Tibial nerve (tissue), 4 donors: Measurements from ENCODE around the gene CHCHD10. TPM values are rescaled to one million over a fixed set of nuclear protein-coding genes. Genes with fewer than 3 reads are reported as not detected.
A peak's percentile ranks its signal among the peaks of the same experiment; 100 is the strongest.

ENCODE experiments used
- DNase-seq, 2 donors: peaks; one replicate each; pipeline ENCODE4 v3.0.0-alpha.2; 2019; ENCODE audit warnings: low spot score in 2 of 2
- H3K27ac ChIP-seq, 4 donors: fragments of 200-600 bp; sonication (generic) in 3 of 4; one replicate each; pipeline ENCODE4 v1.5.1; 2017 to 2019; ENCODE audit warnings: mild to moderate bottlenecking in 1 of 4
- H3K27me3 ChIP-seq, 2 donors: fragments of 200-600 bp; sonication (generic) in 1 of 2; one replicate each; pipeline versions ENCODE4 v1.5.1 to v1.6.0; 2017 to 2019
- H3K36me3 ChIP-seq, 3 donors: fragments of 200-600 bp; sonication (generic); one replicate each; pipeline ENCODE4 v1.5.1; 2018 to 2019
- H3K4me1 ChIP-seq, 4 donors: fragments of 200-600 bp; sonication (generic) in 3 of 4; one replicate each; pipeline ENCODE4 v1.5.1; 2017 to 2019
- H3K4me3 ChIP-seq, 4 donors: fragments of 200-600 bp; sonication (generic) in 3 of 4; one replicate each; pipeline ENCODE4 v1.5.1; 2017 to 2019; ENCODE audit warnings: mild to moderate bottlenecking in 1 of 4, moderate library complexity in 1 of 4
- H3K9me3 ChIP-seq, 4 donors: fragments of 200-600 bp; sonication (generic) in 3 of 4; one replicate each; pipeline ENCODE4 v1.5.1; 2017 to 2019
- EP300 ChIP-seq, 2 donors: sonication (generic); formaldehyde crosslinking; IDR thresholded peaks; one replicate each; pipeline ENCODE4 v1.6.1; 2017; ENCODE audit warnings: antibody characterized with exemption in 2 of 2, mild to moderate bottlenecking in 1 of 2
- POLR2A ChIP-seq, 2 donors: fragments of 450-650 bp; IDR thresholded peaks; one replicate each; pipeline ENCODE4 v1.6.1; 2017; ENCODE audit warnings: antibody characterized with exemption in 2 of 2, mild to moderate bottlenecking in 2 of 2, moderate library complexity in 2 of 2
- WGBS, 2 donors: methylation state at CpG; one replicate each; pipeline ENCODE4 v1.1.5; 2018; 5-methylcytosine and 5-hydroxymethylcytosine counted together
- total RNA-seq, 4 donors: library from RNA; depleted of rRNA; stranded (reverse); fragments of >200 nt; gene quantifications; one replicate each; pipeline ENCODE4 v1.1.0, GENCODE V29; 2016
- TF ChIP-seq, protein P1 (sequence below), 5 experiments: fragments of 200-600 bp in 3 of 5; fragments of 450-650 bp in 2 of 5; sonication (generic) in 3 of 5; IDR thresholded peaks; one replicate each; pipeline ENCODE4 v1.5.1; 2016 to 2019; ENCODE audit warnings: antibody characterized with exemption in 5 of 5, mild to moderate bottlenecking in 3 of 5, moderate library complexity in 2 of 5

The CHCHD10 gene
- total RNA-seq, 4 donors from 2014 or later = 3.7 to 14.0 (median 9.6) TPM; not detected in 1

DNA sequence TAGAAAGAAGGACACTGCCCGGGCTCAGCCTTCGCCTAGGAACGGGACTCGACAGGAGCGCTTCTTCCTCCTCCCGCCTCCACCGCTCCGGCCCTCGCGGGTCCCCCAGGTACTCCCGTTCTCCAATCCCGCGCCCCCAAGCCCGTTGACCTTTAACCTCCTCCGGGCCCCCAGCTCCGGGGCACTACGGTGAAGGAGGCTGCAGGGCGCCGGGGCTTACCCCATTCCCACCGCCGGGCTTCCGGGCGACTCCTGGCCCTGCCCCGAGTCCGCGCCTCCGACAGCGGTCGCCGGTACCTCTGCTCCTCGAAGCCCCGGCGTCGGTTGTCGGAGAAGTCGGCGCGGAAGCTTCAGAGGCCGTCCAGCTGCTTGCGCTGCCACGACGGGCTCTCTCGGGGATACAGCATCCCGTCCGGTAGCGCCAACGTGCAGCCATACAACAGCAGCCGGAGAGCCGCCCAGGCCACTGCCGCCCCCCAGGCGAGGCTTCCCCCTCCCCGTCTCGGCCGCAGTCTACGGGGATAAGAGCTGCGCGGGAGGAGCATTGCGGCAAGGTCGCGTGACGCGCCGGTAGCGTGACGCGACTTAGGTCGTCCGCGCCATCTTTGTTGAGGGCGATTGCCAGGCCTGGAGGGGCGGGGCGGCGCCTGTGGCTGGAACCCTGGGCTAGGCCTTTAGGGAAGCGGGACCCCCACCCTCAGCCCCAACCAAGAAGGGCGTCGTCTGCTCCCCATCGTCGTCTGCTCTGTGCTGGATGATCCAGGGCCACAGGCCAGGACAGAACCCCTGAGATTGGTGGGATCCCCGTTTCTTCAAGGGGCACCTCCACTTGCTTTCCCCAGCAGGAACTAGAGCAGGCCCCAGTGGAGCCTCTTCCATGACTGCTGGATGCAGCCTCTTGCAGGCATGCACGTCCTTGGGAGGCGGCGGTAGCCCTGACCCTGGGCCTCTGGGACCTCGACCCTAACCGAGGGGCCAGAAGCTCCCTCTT, 50.7 kb downstream of the CHCHD10 start:
- Histone ChIP-seq H3K27me3 (no peaks in the 10 kb centered on the region), H3K36me3 (peaks cover 0 to 30% (median 0%) of the 10 kb centered on the region in 3 donors), H3K4me3 (peak overlapping the region; percentile 63 to 100 (median 83)), H3K4me1 (peaks cover 0 to 18% (median 12%) of the 10 kb centered on the region in 4 donors), H3K27ac (peak overlapping the region; percentile 39 to 87 (median 78)), H3K9me3 (no peaks in the 10 kb centered on the region)
- TF ChIP-seq POLR2A (IDR thresholded peaks at IDR 0.05) = peak in 1 of 2 donors; percentile 73
- TF ChIP-seq, protein P1, sequence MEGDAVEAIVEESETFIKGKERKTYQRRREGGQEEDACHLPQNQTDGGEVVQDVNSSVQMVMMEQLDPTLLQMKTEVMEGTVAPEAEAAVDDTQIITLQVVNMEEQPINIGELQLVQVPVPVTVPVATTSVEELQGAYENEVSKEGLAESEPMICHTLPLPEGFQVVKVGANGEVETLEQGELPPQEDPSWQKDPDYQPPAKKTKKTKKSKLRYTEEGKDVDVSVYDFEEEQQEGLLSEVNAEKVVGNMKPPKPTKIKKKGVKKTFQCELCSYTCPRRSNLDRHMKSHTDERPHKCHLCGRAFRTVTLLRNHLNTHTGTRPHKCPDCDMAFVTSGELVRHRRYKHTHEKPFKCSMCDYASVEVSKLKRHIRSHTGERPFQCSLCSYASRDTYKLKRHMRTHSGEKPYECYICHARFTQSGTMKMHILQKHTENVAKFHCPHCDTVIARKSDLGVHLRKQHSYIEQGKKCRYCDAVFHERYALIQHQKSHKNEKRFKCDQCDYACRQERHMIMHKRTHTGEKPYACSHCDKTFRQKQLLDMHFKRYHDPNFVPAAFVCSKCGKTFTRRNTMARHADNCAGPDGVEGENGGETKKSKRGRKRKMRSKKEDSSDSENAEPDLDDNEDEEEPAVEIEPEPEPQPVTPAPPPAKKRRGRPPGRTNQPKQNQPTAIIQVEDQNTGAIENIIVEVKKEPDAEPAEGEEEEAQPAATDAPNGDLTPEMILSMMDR (IDR thresholded peaks at IDR 0.05) = no peak
- TF ChIP-seq EP300 (IDR thresholded peaks at IDR 0.05) = peak; percentile 90 to 92
- DNase-seq = peak; percentile 62 to 80
- WGBS, 2 donors = 5 to 7% methylated on average over 44 to 50 of the region's 84 CpGs

Other genes with a start within 250 kb of the CHCHD10 start
- gene IGLL1, start 187.7 kb downstream of the CHCHD10 start, total RNA-seq = not detected
- gene DRICH1, start 135.7 kb downstream of the CHCHD10 start, total RNA-seq = 1 to 10 TPM in 1 of 4 donors, not detected in 3; 1.7 TPM
- not detected for gene RGL4, start 77.0 kb downstream of the CHCHD10 start, total RNA-seq
- 1 to 10 TPM; 4.1 to 7.4 (median 6.0) TPM for gene ZNF70, start 16.9 kb downstream of the CHCHD10 start, total RNA-seq
- not detected for gene VPREB3, start 13.5 kb downstream of the CHCHD10 start, total RNA-seq
- under 1 TPM in 1 of 4 donors, not detected in 3; 0.44 TPM for gene C22orf15, start 5.0 kb downstream of the CHCHD10 start, total RNA-seq
- gene MMP11, start 4.9 kb upstream of the CHCHD10 start, total RNA-seq = 1 to 10 TPM; 4.5 to 7.3 (median 5.6) TPM
- gene SMARCB1, start 19.0 kb upstream of the CHCHD10 start, total RNA-seq = 10 to 100 TPM; 31.5 to 53.4 (median 43.8) TPM
- gene DERL3, start 71.0 kb upstream of the CHCHD10 start, total RNA-seq = 1 to 10 TPM in 1 of 4 donors, under 1 TPM in 1, not detected in 2; 0.60 to 2.3 TPM
- 10 to 100 TPM in 3 of 4 donors, 1 to 10 TPM in 1; 6.9 to 28.9 (median 13.4) TPM for gene SLC2A11, start 89.9 kb upstream of the CHCHD10 start, total RNA-seq
- gene MIF, start 126.4 kb upstream of the CHCHD10 start, total RNA-seq = 100 to 1,000 TPM; 160 to 481 (median 281) TPM
- gene GSTT2B, start 193.2 kb upstream of the CHCHD10 start, total RNA-seq = 10 to 100 TPM in 2 of 4 donors, 1 to 10 TPM in 1, under 1 TPM in 1; 0.66 to 17.8 (median 8.7) TPM
- 1 to 10 TPM in 3 of 4 donors, not detected in 1; 2.4 to 4.6 (median 3.3) TPM for gene DDTL, start 198.9 kb upstream of the CHCHD10 start, total RNA-seq
- 100 to 1,000 TPM; 121 to 167 (median 131) TPM for gene DDT, start 206.5 kb upstream of the CHCHD10 start, total RNA-seq
- under 1 TPM in 2 of 4 donors, not detected in 2; 0.39 to 0.66 TPM for gene GSTT2, start 212.2 kb upstream of the CHCHD10 start, total RNA-seq
- not detected for gene GSTT4, start 237.5 kb upstream of the CHCHD10 start, total RNA-seq
- 10 to 100 TPM; 55.5 to 75.0 (median 63.8) TPM for gene CABIN1, start 243.3 kb upstream of the CHCHD10 start, total RNA-seq